Stromal cell of bone marrow (primary cell): ENCODE results near the gene ZBTB7C.

Experiments used
- DNase-seq: peaks from one replicate; pipeline ENCODE4 v3.0.0-alpha.2; 2012; ENCODE audit warnings: low read depth

ZBTB7C gene

DNA sequence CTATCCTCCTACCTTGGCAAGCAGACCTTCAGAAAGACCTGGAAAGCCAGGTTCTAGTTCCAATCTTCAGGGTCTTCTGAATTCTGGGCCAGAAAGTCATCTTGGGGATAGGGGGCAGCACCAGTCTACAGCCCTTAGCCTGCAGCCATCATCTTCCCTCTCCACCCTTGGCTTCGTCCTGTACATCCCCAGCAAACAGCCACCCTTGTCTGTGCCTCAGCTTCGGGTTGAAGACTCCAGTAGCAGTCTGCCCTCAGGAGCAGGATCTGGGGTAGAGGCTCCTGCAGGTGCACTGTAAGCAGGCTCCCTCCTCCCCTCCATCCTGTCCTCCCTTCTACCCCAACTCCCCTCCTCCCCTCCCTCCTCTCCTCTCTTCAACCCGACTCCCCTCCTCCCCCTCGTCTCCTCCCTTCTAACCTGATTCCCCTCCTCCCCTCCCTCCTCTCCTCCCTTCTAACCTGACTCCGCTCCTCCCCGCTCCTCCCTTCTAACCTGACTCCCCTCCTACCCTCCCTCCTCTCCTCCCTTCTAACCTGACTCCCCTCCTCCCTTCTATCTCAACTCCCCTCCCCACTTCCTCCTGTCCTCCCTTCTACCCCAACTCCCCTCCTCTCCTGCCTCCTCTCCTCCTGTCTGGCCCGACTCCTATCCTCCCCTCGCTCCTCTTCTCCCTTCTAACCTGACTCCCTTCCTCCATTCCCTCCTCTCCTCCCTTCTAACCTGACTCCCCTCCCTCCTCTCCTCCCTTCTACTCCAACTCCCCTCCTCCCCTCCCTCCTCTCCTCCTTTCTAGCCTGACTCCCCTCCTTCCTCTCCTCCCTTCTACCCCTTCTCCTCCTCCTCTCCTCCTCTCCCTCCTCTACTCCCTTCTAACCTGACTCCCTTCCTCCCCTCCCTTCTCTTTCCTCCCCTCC is 388.6 kb downstream of the ZBTB7C start:
- DNase-seq, result no peak

DNA sequence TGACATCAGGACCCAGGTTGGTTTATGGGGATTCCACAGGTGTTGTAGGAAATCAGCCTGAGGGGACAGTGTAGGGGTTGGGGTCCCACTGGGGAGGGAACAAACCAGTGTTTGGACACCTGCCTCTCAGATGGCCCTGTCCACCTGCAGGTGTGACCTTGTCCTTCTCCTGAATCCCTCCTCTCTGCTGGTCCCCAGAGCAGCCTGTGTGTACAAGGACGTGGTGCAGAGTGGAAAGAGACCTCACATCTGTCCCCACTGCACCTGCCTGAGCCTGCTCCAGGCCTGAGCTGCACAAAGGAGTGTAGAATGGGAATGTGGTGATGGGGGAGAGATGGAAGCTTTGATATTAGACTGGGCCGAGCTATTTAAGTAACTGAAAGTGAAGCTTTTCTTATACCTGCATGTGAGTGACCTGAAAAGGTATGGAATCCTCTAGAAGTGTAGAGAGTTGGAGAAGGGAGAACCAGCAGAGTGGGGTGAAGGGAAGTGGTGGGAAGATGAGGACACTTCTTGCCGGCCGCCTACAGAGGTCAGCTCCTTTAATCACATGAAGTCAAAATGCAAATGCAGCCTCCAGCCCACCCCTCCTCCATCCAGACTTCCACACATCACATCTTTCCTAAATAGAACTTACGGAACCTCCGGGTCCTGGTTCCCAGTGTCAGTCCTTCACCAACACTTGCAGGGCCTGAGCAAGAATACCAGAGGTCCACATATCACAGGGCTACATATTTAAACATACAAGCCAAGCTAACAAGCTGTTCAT is 389.4 kb downstream of the ZBTB7C start:
- DNase-seq, result no peak

- DNase-seq, result no peak
These were observed 390.3 kb downstream of the ZBTB7C start for GRCh38 chr18:48018851-48019250.

DNA sequence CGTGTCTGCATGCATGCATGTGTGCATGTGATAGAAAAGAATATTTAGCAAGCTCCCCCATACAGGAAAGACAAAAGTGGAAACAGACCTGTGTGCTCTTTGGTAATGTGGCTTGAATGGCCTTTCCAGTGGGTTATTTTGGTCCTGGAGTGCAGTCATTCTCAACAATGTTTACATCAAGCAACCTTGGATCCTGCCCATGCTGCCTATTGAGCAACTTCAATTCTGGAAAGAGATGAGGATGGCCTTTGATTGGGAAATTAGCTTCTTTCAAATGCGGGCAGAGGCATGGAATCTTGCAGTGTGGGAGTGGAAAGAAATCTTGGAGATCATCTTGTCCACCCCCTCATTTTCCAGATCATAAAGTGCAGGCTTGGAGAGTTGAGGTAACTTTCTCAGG is 391.5 kb downstream of the ZBTB7C start:
- peak; percentile 48 for DNase-seq

GRCh38 chr18:48013162-48013561 is 396.0 kb downstream of the ZBTB7C start:
- DNase-seq, result no peak

DNA sequence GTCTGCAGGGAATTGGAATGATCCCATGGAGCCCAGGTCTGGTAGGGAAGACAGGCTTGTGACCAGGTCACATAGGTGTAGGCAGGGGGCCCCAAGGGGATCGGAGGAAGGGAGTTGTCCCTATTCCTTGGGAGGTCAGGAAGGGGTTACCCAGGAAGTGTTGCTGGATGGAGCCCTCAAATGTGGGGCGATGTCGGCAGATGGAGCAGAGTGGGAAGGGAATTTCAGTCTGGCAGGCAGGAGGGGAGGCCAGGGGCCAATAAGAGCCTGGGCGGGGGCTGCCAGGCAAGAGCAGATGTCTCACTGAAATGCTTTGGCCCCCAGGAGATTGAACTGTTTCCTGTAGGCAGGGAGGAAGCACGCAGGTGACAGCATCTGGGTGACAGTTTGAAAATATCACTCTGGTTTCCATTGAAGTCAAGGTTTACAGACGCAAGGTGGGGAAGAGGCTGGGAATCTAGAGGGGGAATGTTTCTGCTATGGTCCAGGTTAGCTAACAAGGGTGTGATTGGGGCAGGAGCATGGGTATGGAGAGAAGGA is 397.2 kb downstream of the ZBTB7C start:
- DNase-seq, result no peak

DNA sequence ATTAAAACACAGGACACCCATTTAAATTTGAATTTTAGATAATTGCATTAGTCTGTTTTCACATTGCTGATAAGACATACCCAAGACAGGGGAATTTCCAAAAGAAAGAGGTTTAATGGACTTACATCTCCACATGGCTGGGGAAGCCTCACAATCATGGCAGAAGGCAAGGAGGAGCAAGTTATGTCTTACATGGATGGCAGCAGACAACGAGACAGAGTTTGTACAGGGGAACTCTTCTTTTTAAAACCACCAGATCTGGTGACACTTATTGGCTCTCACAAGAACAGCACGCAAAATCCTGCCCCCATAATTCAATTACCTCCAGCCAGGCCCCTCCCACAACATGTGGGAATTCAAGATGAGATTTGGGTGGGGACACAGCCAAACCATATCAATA is 398.9 kb downstream of the ZBTB7C start:
- DNase-seq, result no peak

GRCh38 chr18:48009116-48009745 is 400.0 kb downstream of the ZBTB7C start:
- no peak for DNase-seq

GRCh38 chr18:48007955-48008701 is 401.1 kb downstream of the ZBTB7C start:
- DNase-seq, result no peak

DNA sequence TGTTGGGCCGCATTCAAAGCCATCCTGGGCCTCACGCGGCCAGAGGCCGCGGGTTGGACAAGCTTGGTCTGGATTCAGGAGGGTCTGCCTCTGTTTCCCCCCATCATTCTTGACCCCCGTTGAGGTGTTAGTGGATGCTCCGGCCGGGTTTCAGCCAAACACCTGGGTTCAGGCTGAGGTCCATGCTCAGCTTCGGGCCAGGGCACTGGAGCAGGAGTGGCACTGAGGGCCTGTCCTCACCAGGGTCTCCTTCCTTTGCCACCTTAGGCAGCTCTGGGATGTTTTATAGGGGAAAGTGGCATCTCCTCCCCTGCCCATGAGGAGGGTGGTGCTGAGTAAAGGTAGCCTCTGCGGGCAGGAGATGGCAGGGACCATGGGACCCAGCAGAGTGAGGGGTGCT is 401.8 kb downstream of the ZBTB7C start:
- DNase-seq, result no peak

DNA sequence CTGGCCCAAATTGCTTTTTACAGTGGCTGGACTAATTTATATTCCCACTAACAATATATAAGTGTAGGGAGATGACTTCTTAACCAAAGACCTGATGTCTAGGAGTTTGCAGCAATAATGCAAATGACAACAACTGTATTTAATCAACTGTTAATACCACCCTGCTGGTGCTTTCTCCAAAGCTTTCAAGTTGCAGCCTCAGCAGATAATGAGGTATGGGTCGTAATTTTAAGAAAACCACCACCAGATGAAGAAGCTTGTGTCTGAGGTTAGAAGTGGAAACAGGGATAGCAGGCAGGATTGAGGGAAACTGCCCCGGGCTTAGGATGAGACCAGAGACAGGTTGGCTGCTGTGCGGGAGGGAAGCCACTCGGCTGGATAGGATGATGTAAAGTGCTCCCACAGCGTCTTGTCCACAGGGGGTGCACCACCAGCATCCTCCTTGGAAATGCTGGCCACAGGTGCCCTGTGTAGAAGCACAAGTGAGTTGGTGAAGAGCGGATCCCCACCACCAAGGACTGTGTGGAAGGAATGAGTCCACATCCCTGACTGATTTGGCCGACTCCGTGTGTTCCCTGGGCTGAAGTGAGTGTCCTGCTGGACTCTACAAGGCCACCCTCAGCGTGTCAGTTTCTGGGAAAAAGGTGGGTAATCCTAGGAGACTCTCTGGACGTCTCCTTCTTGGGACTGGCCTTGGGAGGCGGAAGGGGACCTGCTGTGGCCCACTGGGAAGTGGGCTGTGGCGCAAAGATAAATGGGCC is 402.6 kb downstream of the ZBTB7C start:
- no peak for DNase-seq

DNA sequence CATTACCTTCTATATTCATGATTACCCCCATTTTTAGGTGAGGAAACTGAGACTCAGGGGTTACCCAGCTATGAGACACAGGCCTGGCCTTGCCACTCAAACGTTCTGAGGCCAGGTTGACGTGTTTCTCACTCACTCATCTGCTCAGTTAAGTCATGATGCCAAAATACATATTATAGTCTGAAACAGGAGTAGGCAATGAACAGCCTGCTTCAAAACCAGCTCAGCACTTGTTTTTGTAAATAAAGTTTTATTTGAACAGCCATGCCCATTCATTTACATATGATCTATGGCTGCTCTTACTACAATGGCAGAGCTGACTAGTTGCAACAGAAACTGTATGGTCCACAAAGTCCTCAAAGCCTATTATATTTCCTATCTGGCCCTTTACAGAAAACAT is 404.6 kb downstream of the ZBTB7C start:
- no peak for DNase-seq

DNA sequence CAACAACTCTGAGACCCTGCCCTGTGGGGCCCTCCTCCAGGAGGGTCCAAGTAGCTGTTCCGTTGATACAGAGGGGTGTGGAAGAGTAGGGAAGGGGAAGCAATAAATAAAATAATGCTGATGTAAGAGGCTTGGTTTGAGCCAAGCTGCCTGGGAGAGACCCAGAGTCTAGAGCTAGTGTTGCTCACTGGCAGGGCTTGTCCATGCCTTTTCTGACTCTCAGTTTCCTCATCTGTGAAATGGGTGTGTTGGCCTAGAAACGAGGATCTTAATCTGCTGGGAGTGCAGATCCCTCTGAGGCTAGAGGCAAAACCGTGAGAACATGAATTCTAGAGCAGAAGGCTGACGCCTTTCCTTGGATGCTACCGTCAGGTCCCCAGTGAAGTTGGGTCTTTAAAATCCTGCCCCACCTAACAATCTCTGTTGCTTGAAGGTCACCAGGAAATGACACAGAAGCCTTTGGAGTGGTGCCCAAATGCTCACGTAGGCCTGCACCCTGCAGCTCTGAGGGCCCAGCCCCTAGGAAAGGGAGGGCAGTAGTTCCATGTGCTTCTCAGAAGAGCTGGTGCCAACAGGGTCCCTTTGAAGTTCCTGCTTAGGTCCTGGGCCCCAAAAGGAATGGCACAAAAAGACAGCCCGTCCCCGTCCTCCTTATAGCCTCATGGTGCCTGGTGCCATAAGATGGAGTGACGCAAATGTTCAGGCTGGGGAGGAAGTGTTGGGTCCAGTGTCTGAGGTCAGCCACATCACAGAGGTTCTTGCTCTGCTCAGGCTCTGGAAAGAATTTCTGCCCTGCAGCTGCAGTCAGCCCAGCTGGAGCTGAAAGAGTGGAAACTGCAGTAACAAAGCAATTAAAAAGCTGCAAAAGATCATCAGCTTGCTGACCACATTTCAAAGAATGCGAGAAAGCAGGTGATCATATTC is 405.5 kb downstream of the ZBTB7C start:
- no peak for DNase-seq

DNA sequence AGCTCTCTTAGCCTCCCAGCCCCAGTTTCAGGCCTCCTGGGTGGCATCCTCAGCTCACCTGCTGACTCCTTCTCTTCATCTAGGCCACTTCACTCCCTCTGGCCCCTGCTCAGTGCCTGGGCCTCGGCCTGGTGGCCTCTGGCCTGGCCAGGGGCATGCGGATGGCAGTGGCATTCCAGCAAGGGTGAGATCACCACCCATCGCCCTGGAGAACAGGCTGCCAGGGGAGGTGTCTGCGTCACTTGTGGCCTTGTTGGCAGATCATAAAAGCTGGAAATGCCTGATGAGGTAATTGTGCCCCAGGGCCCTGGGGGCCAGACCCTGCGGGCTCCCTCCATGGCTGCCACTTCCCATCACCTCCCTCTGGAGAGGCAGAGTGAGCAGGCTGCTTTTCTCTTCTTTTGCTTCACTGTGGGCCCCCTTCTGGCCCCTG is 406.2 kb downstream of the ZBTB7C start:
- no peak for DNase-seq

DNA sequence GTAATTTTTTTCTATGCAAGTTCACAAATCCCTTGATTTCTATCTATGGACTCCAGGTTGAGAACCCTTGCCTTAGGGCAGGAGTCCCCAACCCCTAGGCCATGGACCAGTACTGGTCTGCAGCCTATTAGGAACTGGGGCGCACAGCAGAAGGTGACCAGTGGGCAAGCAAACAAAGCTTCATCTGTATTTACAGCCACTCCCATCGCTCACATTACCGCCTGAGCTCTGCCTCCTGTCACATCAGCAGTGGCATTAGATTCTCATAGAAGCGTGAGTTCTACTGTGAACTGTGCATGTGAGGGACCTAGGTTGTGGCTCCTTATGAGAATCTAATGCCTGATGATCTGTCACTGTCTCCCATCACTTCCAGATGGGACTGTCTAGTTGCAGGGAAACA is 408.5 kb downstream of the ZBTB7C start:
- DNase-seq, result no peak

GRCh38 chr18:47999801-48000248 is 409.4 kb downstream of the ZBTB7C start:
- no peak for DNase-seq

DNA sequence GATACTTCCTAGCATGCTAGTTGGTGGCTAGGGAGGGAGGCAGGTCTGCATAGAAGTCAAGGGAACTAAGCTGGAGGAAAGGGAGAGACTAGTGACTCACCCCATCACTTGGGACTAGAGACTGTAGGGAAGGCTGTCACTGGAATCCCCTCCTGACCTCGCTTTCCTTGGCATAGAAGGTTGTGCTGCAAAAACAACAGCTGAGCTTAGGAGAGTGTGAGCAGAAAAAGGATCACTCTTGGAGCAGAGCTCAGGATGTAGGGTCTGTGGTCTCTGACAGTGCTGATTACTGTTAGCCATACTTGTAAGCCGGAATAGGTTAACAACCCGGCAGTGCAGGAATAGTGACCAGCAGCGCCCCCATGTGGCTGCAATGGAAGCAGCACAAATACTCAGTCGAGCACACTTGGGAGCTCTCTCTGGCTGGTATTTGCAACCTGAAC is 411.8 kb downstream of the ZBTB7C start:
- no peak for DNase-seq

- no peak for DNase-seq
These were observed 413.1 kb downstream of the ZBTB7C start for GRCh38 chr18:47996091-47996541.

DNA sequence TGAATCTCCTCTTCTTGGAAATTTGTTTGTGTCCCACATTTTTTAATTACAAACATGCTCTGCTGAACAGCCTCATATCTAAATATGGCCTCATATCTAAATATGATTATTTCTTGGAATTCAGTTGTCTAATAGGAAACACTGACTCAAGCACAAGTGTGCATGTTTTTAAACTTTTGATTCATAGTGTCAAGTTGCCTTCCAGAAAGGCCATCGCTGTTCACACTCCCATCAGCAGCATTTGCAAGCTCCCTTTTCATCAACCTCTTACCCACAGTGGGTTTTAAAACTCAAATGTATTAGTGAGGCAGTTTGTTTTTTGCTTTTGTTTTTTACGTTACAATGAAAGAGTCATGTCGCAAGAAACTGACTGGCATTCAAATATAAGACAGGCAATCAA is 413.5 kb downstream of the ZBTB7C start:
- DNase-seq, result no peak

- DNase-seq, result no peak
These were observed 415.8 kb downstream of the ZBTB7C start for GRCh38 chr18:47993409-47993808.
